Urinary bladder (tissue), 4 donors: ENCODE results near the gene SESN3. TPM values are rescaled to one million over a fixed set of nuclear protein-coding genes. Genes with fewer than 3 reads are reported as not detected.
"Not testable (repeated sequence)": the region's sequence is repeated elsewhere in the genome, so short reads cannot be mapped to it uniquely, and the experiment has no call there.

ENCODE experiments used
- DNase-seq: peaks from one replicate; pipeline ENCODE4 v3.0.0-alpha.2; 2015; ENCODE audit errors: extremely low spot score
- H3K27ac ChIP-seq: one replicate; pipeline ENCODE4 v1.5.1; 2013; ENCODE audit warnings: low read depth, mild to moderate bottlenecking, moderate library complexity
- H3K36me3 ChIP-seq: one replicate; pipeline ENCODE4 v1.6.1; 2013; ENCODE audit warnings: mild to moderate bottlenecking, moderate library complexity; ENCODE audit not compliant: insufficient read depth
- H3K4me1 ChIP-seq: one replicate; pipeline ENCODE4 v1.6.1; 2013; ENCODE audit warnings: mild to moderate bottlenecking, moderate library complexity; ENCODE audit not compliant: insufficient read depth
- H3K4me3 ChIP-seq: one replicate; pipeline ENCODE4 v1.5.1; 2013; ENCODE audit warnings: low read depth, low read length
- WGBS: extraction: QIAGEN DNeasy Blood & Tissue Kit; methylation state at CpG from one replicate; pipeline ENCODE4 v1.1.7; 2013; 5-methylcytosine and 5-hydroxymethylcytosine counted together
- polyA plus RNA-seq: library from polyadenylated mRNA; stranded (reverse); fragments of 200-250 nt; gene quantifications from one replicate; pipeline ENCODE4 v1.2.3, GENCODE V29; 2013
- total RNA-seq: library from RNA; depleted of rRNA; stranded (reverse); fragments of >200 nt; gene quantifications from one replicate; pipeline ENCODE4 v1.2.3, GENCODE V29; 2014
- donor health status: healthy with polysubstance abuse.
- donor health status: healthy.

The SESN3 gene
- total and polyA plus RNA-seq, 2 donors: 6.1 to 165 TPM

DNA sequence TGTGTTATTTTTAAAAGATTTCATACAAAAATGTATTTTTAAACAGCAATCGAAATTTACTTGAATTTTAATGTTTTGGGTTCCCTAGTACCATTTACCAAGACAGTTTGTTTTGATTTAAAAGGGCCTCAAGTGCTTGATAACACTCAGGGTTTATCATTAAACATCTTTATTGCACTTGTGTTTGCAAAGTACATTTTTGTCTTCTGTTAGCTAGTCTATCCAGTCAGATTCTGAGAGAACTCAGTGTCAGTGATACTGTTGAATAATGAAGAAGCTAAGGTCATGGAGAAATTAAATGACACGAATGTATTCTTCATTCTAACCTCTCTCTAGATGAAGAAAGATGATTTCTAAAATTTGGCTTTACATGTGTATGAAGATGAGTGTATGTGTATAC lies 12.7 kb upstream of the SESN3 start:
- H3K27ac ChIP-seq: no peak overlapping the region
- DNase-seq: no peak
- H3K36me3 ChIP-seq: no peaks in the 10 kb centered on the region
- 57% methylated on average over 2 of the region's 2 CpGs for WGBS
- no peaks in the 10 kb centered on the region for H3K4me1 ChIP-seq
- no peak overlapping the region for H3K4me3 ChIP-seq

GRCh38 chr11:95242845-95243605 lies 12.0 kb upstream of the SESN3 start:
- Histone ChIP-seq H3K27ac (no peak overlapping the region), H3K36me3 (no peaks in the 10 kb centered on the region), H3K4me3 (no peak overlapping the region), H3K4me1 (no peaks in the 10 kb centered on the region)
- WGBS: 80% methylated on average over 6 of the region's 6 CpGs
- DNase-seq: no peak

DNA sequence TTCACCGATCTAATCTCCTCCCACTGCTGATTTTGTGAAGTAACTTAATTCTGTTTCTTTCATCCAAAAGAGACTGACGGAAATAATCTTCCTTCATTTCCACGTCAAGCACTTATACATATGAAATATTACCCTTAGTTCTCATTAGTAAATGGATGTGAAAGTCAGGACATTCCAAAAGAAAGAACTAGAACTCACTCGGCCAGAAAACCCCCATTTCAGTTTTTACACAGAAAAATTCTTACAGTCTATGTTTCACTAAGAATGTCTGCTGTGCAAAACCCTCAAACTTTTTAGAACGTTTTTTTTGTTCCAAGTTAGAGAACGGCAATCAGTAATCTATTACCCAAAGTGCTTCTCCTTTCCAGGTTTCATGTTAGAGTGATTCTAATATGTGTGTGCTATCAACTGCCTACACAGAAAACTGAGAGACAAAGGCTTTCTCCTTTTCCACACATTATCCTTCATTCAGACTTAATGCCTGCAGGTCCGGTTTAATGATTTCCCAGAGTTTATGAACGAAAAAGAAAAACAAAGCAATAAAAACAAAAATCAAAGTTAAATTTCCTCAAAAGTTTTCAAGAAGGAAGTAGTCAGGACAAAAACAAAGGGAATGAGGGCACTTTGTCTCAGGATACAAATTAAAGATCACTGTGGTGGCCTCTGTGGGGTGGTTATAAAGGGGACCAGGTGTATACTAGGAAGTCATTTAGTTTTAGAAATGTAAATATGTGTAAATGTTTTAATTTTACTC lies 11.3 kb upstream of the SESN3 start:
- WGBS: 49% methylated on average over 8 of the region's 8 CpGs

DNA sequence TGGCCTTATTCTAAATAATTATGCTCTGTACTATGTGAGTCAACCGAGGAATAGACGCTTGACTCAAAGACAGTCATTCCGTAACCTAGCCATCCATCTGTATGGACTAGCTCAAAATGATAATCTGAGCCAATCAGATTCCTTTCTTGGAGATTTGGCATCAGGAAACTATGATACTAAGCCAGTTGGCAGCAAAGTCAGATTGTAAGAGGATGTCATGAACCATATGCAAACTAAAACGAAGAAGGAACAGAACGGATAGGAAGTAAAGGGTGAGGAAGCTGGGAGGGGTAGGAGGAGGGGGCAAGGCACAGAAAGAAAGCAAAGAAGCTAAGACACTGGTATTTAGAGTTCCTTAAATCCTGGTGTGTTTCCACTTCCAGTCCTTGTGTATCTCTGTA lies 10.7 kb upstream of the SESN3 start:
- no peak overlapping the region for H3K27ac ChIP-seq
- DNase-seq: no peak
- no peaks in the 10 kb centered on the region for H3K36me3 ChIP-seq
- WGBS: 35% methylated on average over 5 of the region's 5 CpGs
- H3K4me3 ChIP-seq: no peak overlapping the region
- no peaks in the 10 kb centered on the region for H3K4me1 ChIP-seq

More for the DNA sequence above, 11.3 kb upstream of the SESN3 start:
- H3K4me1 ChIP-seq: no peaks in the 10 kb centered on the region
- no peak overlapping the region for H3K4me3 ChIP-seq
- DNase-seq: no peak
- H3K36me3 ChIP-seq: no peaks in the 10 kb centered on the region
- H3K27ac ChIP-seq: no peak overlapping the region

DNA sequence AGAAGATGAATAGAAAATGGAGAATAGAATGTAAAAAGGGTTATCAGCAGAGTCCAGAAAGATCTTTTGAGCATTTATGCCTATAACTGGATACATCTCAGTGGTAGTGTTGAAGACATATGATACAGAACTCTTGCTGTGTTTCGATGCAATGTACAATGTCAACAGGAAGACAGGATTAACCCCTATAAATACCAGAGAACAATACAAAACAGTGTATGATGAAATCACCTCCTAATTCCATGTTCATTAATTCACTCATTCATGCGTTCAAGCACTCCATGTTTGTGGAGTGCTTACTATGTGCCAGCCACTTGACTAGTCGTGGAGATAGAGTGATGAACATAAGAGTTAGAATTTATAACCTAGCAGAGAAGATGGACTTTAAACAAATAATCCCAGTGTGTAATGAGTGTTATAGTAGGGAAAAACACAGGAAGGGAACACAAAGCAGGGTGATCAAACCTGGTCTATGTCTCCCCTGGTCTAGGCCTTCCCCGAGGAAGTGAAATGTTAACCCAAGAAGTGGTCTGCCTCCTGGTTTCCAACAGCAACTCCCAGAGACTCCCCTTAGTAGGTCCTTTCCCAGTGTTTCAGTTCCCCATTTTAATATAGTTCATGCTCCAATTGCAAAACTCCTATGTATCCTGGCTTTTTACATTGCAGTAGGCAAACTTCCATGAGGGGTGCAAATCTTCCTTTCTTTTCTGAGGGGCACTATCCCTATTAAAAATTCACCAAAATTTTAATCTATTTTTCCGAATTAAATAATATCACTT lies 9.1 kb upstream of the SESN3 start:
- no peak overlapping the region for H3K27ac ChIP-seq
- no peak overlapping the region for H3K4me3 ChIP-seq
- 82% methylated on average over 5 of the region's 5 CpGs for WGBS
- no peak for DNase-seq
- no peaks in the 10 kb centered on the region for H3K4me1 ChIP-seq
- H3K36me3 ChIP-seq: no peaks in the 10 kb centered on the region

GRCh38 chr11:95232666-95233065 lies 1.7 kb upstream of the SESN3 start:
- 62% methylated on average over 3 of the region's 3 CpGs for whole genome bisulfite sequencing
- no peaks in the 10 kb centered on the region for H3K36me3 ChIP-seq
- H3K4me1 ChIP-seq: no peaks in the 10 kb centered on the region
- H3K4me3 ChIP-seq: peak overlapping the region; percentile 39
- no peak for DNase-seq
- H3K27ac ChIP-seq: peak overlapping the region; percentile 86

- 8% methylated on average over 35 of the region's 35 CpGs for WGBS
- Histone ChIP-seq H3K4me3 (peak overlapping the region; percentile 39), H3K36me3 (no peaks in the 10 kb centered on the region), H3K27ac (peak overlapping the region; percentile 86), H3K4me1 (no peaks in the 10 kb centered on the region)
- no peak for DNase-seq
These were observed 1.0 kb upstream of the SESN3 start for GRCh38 chr11:95231881-95232605.

GRCh38 chr11:95230810-95231126 lies 234 bp downstream of the SESN3 start:
- under 1% methylated on average over 40 of the region's 40 CpGs for WGBS
- no peak for DNase-seq
- peak overlapping the region; percentile 59 for H3K27ac ChIP-seq
- no peaks in the 10 kb centered on the region for H3K36me3 ChIP-seq
- peak overlapping the region; percentile 93 for H3K4me3 ChIP-seq
- H3K4me1 ChIP-seq: no peaks in the 10 kb centered on the region

DNA sequence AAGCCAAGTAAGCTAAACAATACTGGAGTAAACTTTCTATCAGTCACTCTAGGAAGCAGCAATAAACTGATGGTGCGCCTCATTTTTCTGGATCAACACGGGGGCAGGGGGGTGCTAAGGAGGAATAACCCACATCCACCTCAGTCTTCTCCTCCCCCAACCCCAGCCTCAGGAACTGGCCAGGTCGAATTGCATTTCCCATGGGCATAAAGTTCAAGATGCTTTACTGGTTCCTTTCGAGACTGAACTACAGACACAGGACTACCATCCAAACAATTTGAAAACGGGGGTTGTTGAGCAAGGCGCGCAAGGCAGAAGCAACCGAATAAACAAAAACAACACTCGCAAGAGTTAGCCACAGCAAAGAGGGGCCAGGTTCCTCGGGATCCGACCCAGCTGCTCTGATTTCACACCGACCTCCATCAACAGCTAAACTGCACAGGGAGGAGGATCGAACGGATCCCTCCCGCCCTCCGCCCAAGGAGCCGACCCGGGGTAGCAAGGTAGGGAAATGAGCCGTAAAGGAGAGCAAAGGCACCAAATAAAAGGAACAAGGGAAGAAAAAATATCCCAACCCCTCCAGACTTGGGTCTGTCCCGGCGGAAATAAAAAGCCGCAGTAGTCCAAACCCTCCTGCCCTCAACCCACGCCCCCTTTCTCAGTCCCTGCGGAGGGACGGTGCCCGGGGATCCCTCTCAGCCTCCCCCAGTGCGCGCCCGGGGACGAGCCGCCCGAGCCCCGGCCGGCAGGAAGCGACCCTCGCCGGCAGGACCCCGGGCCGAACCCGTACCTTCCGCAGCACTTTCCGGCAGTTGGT lies 801 bp downstream of the SESN3 start:
- H3K27ac ChIP-seq: peak overlapping the region; percentile 59
- no peak for DNase-seq
- no peaks in the 10 kb centered on the region for H3K36me3 ChIP-seq
- H3K4me3 ChIP-seq: peak overlapping the region; percentile 93
- WGBS: under 1% methylated on average over 42 of the region's 42 CpGs
- no peaks in the 10 kb centered on the region for H3K4me1 ChIP-seq

DNA sequence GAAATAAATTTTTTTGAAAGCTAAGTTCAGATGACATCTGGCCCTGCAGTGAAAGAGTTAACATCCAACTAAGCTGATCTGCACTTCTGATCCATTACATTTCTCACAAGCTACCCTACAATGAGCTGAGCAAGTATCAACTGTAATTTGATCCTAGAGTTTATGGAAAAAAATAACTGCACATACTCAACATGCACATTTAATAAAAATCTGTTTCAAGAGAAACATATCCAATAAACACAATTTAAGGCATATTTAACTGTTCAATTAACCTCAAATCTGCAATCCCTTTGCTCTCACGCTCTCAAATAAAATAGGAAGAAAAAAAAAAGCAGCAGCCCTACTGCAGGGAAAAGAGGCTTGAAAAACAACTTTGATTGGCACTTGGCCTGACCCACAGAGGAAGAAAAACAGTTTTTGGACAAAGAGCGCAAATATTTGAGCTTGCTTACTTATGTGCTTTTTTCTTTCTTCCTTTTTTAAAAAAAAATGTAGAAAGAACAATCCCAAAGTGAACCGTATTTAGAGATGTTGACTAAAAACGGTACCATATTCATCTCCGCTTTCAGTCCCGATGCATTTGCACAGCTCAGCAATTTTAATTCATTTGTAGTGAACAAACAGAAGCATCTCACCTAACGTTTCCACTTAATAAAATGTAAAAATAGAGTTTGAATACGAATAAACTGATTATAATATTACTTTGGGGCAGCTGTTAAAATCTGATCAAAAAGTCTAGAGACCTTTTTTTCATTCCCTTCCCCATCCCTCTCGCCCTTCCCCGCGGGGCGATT lies 1.6 kb downstream of the SESN3 start:
- Histone ChIP-seq H3K4me1 (no peaks in the 10 kb centered on the region), H3K36me3 (no peaks in the 10 kb centered on the region), H3K4me3 (peak overlapping the region; percentile 93), H3K27ac (no peak overlapping the region)
- 5% methylated on average over 12 of the region's 12 CpGs for WGBS
- peak; percentile 52 for DNase-seq

- Histone ChIP-seq H3K4me3 (no peak overlapping the region), H3K4me1 (no peaks in the 10 kb centered on the region), H3K27ac (no peak overlapping the region), H3K36me3 (no peaks in the 10 kb centered on the region)
- 79% methylated on average over 2 of the region's 2 CpGs for WGBS
- no peak for DNase-seq
These were observed 2.8 kb downstream of the SESN3 start for GRCh38 chr11:95228081-95228749.

DNA sequence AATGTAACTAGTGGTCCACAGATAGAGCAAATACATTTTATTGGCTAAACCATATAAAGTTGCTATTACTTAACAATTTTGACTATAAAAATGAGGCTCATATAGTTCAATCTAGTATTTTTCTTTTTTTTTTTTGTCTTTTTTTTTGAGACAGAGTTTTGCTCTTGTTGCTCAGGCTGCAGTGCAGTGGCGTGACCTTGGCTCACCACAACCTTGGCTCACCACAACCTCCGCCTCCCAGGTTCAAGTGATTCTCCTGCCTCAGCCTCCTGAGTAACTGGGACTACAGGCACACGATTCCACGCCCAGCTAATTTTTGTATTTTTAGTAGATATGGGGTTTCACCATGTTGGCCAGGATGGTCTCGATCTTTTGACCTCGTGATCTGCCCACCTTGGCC lies 3.9 kb downstream of the SESN3 start:
- H3K27ac ChIP-seq, H3K4me3 ChIP-seq, DNase-seq, H3K4me1 ChIP-seq, H3K36me3 ChIP-seq: not testable (repeated sequence)
- 92% methylated on average over 6 of the region's 6 CpGs for WGBS
